SK-N-SH (cell line): ENCODE measurements around the gene CRYBA1. TPM values are rescaled to one million over a fixed set of nuclear protein-coding genes. Genes with fewer than 3 reads are reported as not detected.

ENCODE experiments used
- CTCF ChIA-PET: fragments of 300-600, 350-600 bp; formaldehyde crosslinking; extraction: SDS; loops from one replicate; lab custom pipeline; 2021; lab: Yijun Ruan, JAX
- POLR2A ChIA-PET: fragments of 350-600 bp; sonication (Branson Sonifier 250); formaldehyde crosslinking; extraction: SDS; loops from one replicate; lab custom pipeline; 2020; ENCODE audit warnings: antibody characterized with exemption, inconsistent platforms; lab: Yijun Ruan, JAX
- DNase-seq: peaks from one replicate; pipeline ENCODE4 v3.0.0; 2012
- H2AFZ ChIP-seq: fragments of 200-600 bp; sonication (generic); 2 replicates; pipeline ENCODE4 v1.8.1; 2016; ENCODE audit warnings: antibody characterized with exemption, mild to moderate bottlenecking, low read depth
- H3F3A ChIP-seq: fragments of 200-600 bp; sonication (generic); replicated peaks from 2 replicates; pipeline ENCODE3; 2016; ENCODE audit warnings: antibody characterized with exemption, mild to moderate bottlenecking; ENCODE audit not compliant: insufficient read depth
- H3K27ac ChIP-seq, 2 experiments: fragments of 200-500 bp in 1 of 2; fragments of 200-600 bp in 1 of 2; sonication (Bioruptor generic) in 1 of 2; sonication (generic), shearing (Covaris generic) in 1 of 2; 2 replicates each; pipeline versions ENCODE4 v1.5.1 to v1.6.1; 2014 to 2016; ENCODE audit warnings: low read depth in 2 of 2, inconsistent platforms in 1 of 2, low read length in 1 of 2, mild to moderate bottlenecking in 1 of 2, mixed read lengths in 1 of 2
- H3K27me3 ChIP-seq: fragments of 200-600 bp; sonication (generic), shearing (Covaris generic); 2 replicates; pipeline ENCODE4 v1.6.1; 2016; ENCODE audit warnings: mixed run types; ENCODE audit not compliant: insufficient read depth
- H3K36me3 ChIP-seq, 2 experiments: fragments of 200-500 bp in 1 of 2; fragments of 200-600 bp in 1 of 2; sonication (Bioruptor generic) in 1 of 2; sonication (generic) in 1 of 2; replicated peaks in 1 of 2; 2 replicates each; pipeline versions ENCODE3 to v1.5.1; 2014 to 2016; ENCODE audit warnings: low read length in 1 of 2, mild to moderate bottlenecking in 1 of 2; ENCODE audit not compliant: insufficient read depth in 2 of 2, control insufficient read depth in 1 of 2
- H3K4me1 ChIP-seq, 2 experiments: fragments of 200-500 bp in 1 of 2; fragments of 200-600 bp in 1 of 2; sonication (Bioruptor generic) in 1 of 2; sonication (generic), shearing (Covaris generic) in 1 of 2; 2 replicates each; pipeline versions ENCODE4 v1.5.1 to v1.6.1; 2014 to 2016; ENCODE audit warnings: low read depth in 1 of 2, low read length in 1 of 2, mixed run types in 1 of 2; ENCODE audit not compliant: insufficient read depth in 2 of 2, control insufficient read depth in 1 of 2
- H3K4me2 ChIP-seq: fragments of 200-600 bp; sonication (generic), shearing (Covaris generic); 2 replicates; pipeline ENCODE4 v1.6.1; 2017; ENCODE audit warnings: mixed run types
- H3K4me3 ChIP-seq, 2 experiments: fragments of 200-500 bp in 1 of 2; fragments of 200-600 bp in 1 of 2; sonication (Bioruptor generic) in 1 of 2; sonication (generic), shearing (Covaris generic) in 1 of 2; 2 replicates each; pipeline versions ENCODE4 v1.5.1 to v1.8.1; 2014 to 2016; ENCODE audit warnings: low read depth in 2 of 2, inconsistent platforms in 1 of 2, low read length in 1 of 2, mild to moderate bottlenecking in 1 of 2, mixed read lengths in 1 of 2, moderate library complexity in 1 of 2
- H3K79me2 ChIP-seq: fragments of 200-600 bp; sonication (generic); 2 replicates; pipeline ENCODE4 v1.8.1; 2017; ENCODE audit warnings: mild to moderate bottlenecking; ENCODE audit not compliant: insufficient read depth
- H3K9ac ChIP-seq: fragments of 200-600 bp; sonication (generic); 2 replicates; pipeline ENCODE4 v1.6.1; 2017; ENCODE audit warnings: mixed run types
- H3K9me2 ChIP-seq: fragments of 200-600 bp; sonication (generic); 2 replicates; pipeline ENCODE4 v1.6.1; 2017; ENCODE audit warnings: mixed run types
- H3K9me3 ChIP-seq: fragments of 200-600 bp; sonication (generic); 2 replicates; pipeline ENCODE4 v1.6.1; 2017; ENCODE audit warnings: mixed run types, mild to moderate bottlenecking, moderate library complexity
- H4K20me1 ChIP-seq: fragments of 200-600 bp; sonication (generic); 2 replicates; pipeline ENCODE4 v1.6.1; 2017; ENCODE audit warnings: mild to moderate bottlenecking, mixed run types; ENCODE audit not compliant: insufficient read depth
- ELF1 ChIP-seq: IDR thresholded peaks from 2 replicates; pipeline ENCODE4 v1.4.0; 2012
- EP300 ChIP-seq, 2 experiments: IDR thresholded peaks; 2 replicates each; pipeline versions ENCODE4 v1.4.0 to v1.6.1; 2012; ENCODE audit warnings: borderline replicate concordance in 1 of 2, low read depth in 1 of 2, low read length in 1 of 2
- EZH2phosphoT487 ChIP-seq: fragments of 200-600 bp; sonication (generic); IDR thresholded peaks from 2 replicates; pipeline ENCODE4 v1.6.1; 2017; ENCODE audit warnings: low read depth, mixed run types, mild to moderate bottlenecking, antibody characterized with exemption, moderate library complexity, borderline replicate concordance
- FOSL2 ChIP-seq: IDR thresholded peaks from 2 replicates; pipeline ENCODE4 v1.4.0; 2012; ENCODE audit warnings: low read depth, mild to moderate bottlenecking, moderate library complexity, borderline replicate concordance
- GABPA ChIP-seq: IDR thresholded peaks from 2 replicates; pipeline ENCODE4 v1.4.0; 2012; ENCODE audit warnings: low read depth, mild to moderate bottlenecking
- JUND ChIP-seq: IDR thresholded peaks from 2 replicates; pipeline ENCODE4 v1.4.0; 2012
- MXI1 ChIP-seq: IDR thresholded peaks from 2 replicates; pipeline ENCODE4 v1.6.1; 2012; ENCODE audit warnings: mild to moderate bottlenecking, low read depth, low read length, improper control_type of control experiment
- NRF1 ChIP-seq: IDR thresholded peaks from 2 replicates; pipeline ENCODE4 v1.6.1; 2012; ENCODE audit warnings: low read depth, mild to moderate bottlenecking, low read length
- PBX3 ChIP-seq: IDR thresholded peaks from 2 replicates; pipeline ENCODE4; 2012
- POLR2AphosphoS5 ChIP-seq: IDR thresholded peaks from 2 replicates; pipeline ENCODE4 v1.6.1; 2012; ENCODE audit warnings: low read depth, low read length
- RAD21 ChIP-seq: IDR thresholded peaks from 2 replicates; pipeline ENCODE4 v1.6.1; 2012; ENCODE audit warnings: mild to moderate bottlenecking, low read length
- RCOR1 ChIP-seq: fragments of 150-350 bp; IDR thresholded peaks from 2 replicates; pipeline ENCODE4 v1.6.1; 2017; ENCODE audit warnings: antibody characterized with exemption, low read length
- RFX5 ChIP-seq: IDR thresholded peaks from 2 replicates; pipeline ENCODE4 v1.6.1; 2012; ENCODE audit warnings: mild to moderate bottlenecking, improper control_type of control experiment, low read length
- SIN3A ChIP-seq: IDR thresholded peaks from 2 replicates; pipeline ENCODE4 v1.6.1; 2012; ENCODE audit warnings: low read depth, mild to moderate bottlenecking, low read length, moderate library complexity, borderline replicate concordance
- SMC3 ChIP-seq: IDR thresholded peaks from 2 replicates; pipeline ENCODE4 v1.6.1; 2012; ENCODE audit warnings: low read depth, low read length, improper control_type of control experiment
- TAF1 ChIP-seq: IDR thresholded peaks from 2 replicates; pipeline ENCODE4 v1.6.1; 2012; ENCODE audit warnings: low read depth, mild to moderate bottlenecking, low read length, moderate library complexity, borderline replicate concordance
- TCF12 ChIP-seq: IDR thresholded peaks from 2 replicates; pipeline ENCODE4 v1.4.0; 2012
- TEAD4 ChIP-seq: IDR thresholded peaks from 2 replicates; pipeline ENCODE4 v1.4.0; 2012; ENCODE audit warnings: mild to moderate bottlenecking, borderline replicate concordance; ENCODE audit not compliant: insufficient read depth
- USF1 ChIP-seq: IDR thresholded peaks from 2 replicates; pipeline ENCODE4 v1.4.0; 2012; ENCODE audit warnings: low read depth, borderline replicate concordance
- YY1 ChIP-seq: IDR thresholded peaks from 2 replicates; pipeline ENCODE4 v1.4.0; 2012; ENCODE audit warnings: low read depth, mild to moderate bottlenecking
- WGBS: methylation state at CpG from one replicate; pipeline ENCODE4 v1.1.6; 2017; ENCODE audit warnings: low lambda C conversion rate; 5-methylcytosine and 5-hydroxymethylcytosine counted together
- polyA plus RNA-seq, 3 experiments: library from polyadenylated mRNA; depleted of rRNA; stranded (reverse); fragments of >200 nt; gene quantifications; 2 replicates each; pipeline ENCODE4 v1.2.3, GENCODE V29; 2012
- TF ChIP-seq, protein P1 (sequence below): fragments of 200-600 bp; sonication (generic); IDR thresholded peaks from 2 replicates; pipeline ENCODE4 v1.6.1; 2017; ENCODE audit warnings: antibody characterized with exemption, mild to moderate bottlenecking, moderate library complexity

The CRYBA1 gene
- polyA plus RNA-seq, 1 of the 3 experiments (the other 2 are of a cell fraction): not detected

DNA sequence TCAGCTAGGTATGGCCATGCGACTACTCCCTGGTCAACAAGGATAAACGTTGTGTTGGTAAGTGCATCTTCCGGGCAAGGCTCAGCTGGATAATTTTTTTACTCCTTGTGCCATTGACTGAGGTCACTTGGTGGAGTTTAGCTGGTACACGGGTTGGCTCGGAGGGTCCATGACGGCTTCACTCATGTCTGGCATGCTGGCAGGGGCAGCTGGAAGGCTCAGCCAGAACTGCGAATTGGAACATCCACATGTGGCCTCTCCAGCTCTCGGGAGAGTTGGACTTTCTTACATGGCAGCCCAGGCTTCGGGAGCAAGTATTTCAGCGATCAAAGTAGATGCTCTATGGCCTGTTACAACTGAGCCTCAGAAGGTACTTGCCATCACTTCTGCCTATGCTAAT, 31.5 kb upstream of the CRYBA1 start:
- 72% methylated on average over 6 of the region's 10 CpGs for WGBS
- POLR2A ChIA-PET: no interaction called here
- CTCF ChIA-PET: interaction anchor here (0.9 to 19.8 kb wide), 6 partner anchors 29 to 98 kb away, joined by 3 to 438 read pairs (median 30); partner anchors contain the start of gene MYO18A

DNA sequence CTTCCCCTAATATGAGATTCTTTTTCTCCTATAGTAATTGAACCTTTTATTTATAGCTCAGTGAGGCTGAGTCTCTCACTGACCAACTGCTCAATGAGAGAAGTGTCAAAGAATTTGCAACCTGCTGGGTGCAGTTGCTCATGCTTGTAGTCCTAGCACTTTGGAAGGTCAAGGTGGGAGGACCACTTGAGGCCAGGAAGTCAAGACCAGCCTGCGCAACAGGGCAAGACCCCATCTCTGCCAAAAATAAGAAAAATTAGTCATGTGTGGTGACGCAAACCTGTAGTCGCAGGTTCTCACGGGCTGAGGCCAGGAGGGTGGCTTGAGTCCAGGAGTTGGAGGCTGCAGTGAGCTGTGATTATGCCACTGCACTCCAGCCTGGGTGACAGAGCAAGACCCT, 30.9 kb upstream of the CRYBA1 start:
- no peaks in the 10 kb centered on the region for H4K20me1 ChIP-seq
- no peaks in the 10 kb centered on the region for H3K79me2 ChIP-seq
- no peak overlapping the region for H3K4me3 ChIP-seq
- ChIA-PET CTCF (interaction anchor here (0.9 to 19.8 kb wide), 5 partner anchors 36 to 99 kb away, joined by 3 to 438 read pairs (median 56); partner anchors contain the start of gene MYO18A), POLR2A (no interaction called here)
- H3K4me1 ChIP-seq: peaks cover 0 to 2% of the 10 kb centered on the region in 2 experiments; a peak in 1 of 4 replicates
- no peaks in the 10 kb centered on the region for H3F3A ChIP-seq
- no peaks in the 10 kb centered on the region for H3K36me3 ChIP-seq
- no peaks in the 10 kb centered on the region for H3K27me3 ChIP-seq
- no peak overlapping the region for H2AFZ ChIP-seq
- no peak overlapping the region for H3K27ac ChIP-seq
- H3K9me2 ChIP-seq: no peaks in the 10 kb centered on the region
- H3K4me2 ChIP-seq: no peak overlapping the region
- TF ChIP-seq POLR2AphosphoS5: no peak
- no peak for TF ChIP-seq RFX5
- no peak for TF ChIP-seq RCOR1
- TF ChIP-seq NRF1: no peak
- TF ChIP-seq, protein P1, sequence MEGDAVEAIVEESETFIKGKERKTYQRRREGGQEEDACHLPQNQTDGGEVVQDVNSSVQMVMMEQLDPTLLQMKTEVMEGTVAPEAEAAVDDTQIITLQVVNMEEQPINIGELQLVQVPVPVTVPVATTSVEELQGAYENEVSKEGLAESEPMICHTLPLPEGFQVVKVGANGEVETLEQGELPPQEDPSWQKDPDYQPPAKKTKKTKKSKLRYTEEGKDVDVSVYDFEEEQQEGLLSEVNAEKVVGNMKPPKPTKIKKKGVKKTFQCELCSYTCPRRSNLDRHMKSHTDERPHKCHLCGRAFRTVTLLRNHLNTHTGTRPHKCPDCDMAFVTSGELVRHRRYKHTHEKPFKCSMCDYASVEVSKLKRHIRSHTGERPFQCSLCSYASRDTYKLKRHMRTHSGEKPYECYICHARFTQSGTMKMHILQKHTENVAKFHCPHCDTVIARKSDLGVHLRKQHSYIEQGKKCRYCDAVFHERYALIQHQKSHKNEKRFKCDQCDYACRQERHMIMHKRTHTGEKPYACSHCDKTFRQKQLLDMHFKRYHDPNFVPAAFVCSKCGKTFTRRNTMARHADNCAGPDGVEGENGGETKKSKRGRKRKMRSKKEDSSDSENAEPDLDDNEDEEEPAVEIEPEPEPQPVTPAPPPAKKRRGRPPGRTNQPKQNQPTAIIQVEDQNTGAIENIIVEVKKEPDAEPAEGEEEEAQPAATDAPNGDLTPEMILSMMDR: no peak
- no peak for TF ChIP-seq RAD21
- no peak for TF ChIP-seq ELF1
- no peak for TF ChIP-seq USF1
- no peak for TF ChIP-seq EZH2phosphoT487
- no peak for TF ChIP-seq TAF1
- no peak for TF ChIP-seq YY1
- TF ChIP-seq JUND: no peak
- no peaks in the 10 kb centered on the region for H3K9me3 ChIP-seq
- H3K9ac ChIP-seq: no peak overlapping the region
- no peak for DNase-seq
- 71% methylated on average over 4 of the region's 4 CpGs for WGBS

More for the DNA sequence above, 31.5 kb upstream of the CRYBA1 start:
- Histone ChIP-seq H4K20me1 (no peaks in the 10 kb centered on the region), H3K27me3 (no peaks in the 10 kb centered on the region), H3K9ac (no peak overlapping the region), H3K36me3 (no peaks in the 10 kb centered on the region), H3K4me2 (no peak overlapping the region), H3K27ac (no peak overlapping the region), H3F3A (no peaks in the 10 kb centered on the region), H2AFZ (no peak overlapping the region), H3K9me3 (no peaks in the 10 kb centered on the region), H3K4me1 (peaks cover 0 to 2% of the 10 kb centered on the region in 2 experiments; a peak in 1 of 4 replicates), H3K9me2 (no peaks in the 10 kb centered on the region), H3K79me2 (no peaks in the 10 kb centered on the region), H3K4me3 (no peak overlapping the region)
- TF ChIP-seq SIN3A (no peak), FOSL2 (no peak), YY1 (no peak), SMC3 (no peak), PBX3 (no peak), MXI1 (no peak), USF1 (no peak), TEAD4 (no peak), GABPA (no peak), EP300 (IDR thresholded peaks at IDR 0.05; ENCODE audit: borderline replicate concordance in 1 of 2, low read depth in 1 of 2, low read length in 1 of 2) (no peak), TCF12 (no peak)
- TF ChIP-seq, protein P1: no peak
- no peak for DNase-seq
